ENCODE results near the gene PFDN6. TPM values are rescaled to one million over a fixed set of nuclear protein-coding genes. Genes with fewer than 3 reads are reported as not detected.
A peak's percentile ranks its signal among the peaks of the same experiment; 100 is the strongest.

The PFDN6 gene
- polyA plus RNA-seq, 1 of the 3 experiments (the other 2 are of a cell fraction), result 182 TPM

DNA sequence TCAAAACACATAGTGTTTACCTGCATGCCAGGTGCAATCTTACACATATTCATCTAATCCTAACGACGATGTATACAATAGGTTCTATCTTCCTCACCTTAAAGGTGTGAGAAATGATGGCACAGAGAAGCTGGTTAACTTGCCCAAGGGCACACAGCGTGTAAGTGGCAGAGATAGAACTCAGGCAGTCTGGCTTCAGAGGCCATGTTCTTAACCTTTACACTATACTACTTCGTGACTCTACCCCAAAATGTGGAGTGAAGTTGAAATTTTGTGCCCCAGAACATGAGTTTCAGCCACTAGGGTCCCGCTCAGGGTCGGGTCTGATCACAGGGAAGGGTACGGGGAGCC, 18.3 kb upstream of the PFDN6 start:
- no peak for TF ChIP-seq NFIC (IDR thresholded peaks at IDR 0.05; ENCODE audit: borderline replicate concordance)
- TF ChIP-seq, protein P1, sequence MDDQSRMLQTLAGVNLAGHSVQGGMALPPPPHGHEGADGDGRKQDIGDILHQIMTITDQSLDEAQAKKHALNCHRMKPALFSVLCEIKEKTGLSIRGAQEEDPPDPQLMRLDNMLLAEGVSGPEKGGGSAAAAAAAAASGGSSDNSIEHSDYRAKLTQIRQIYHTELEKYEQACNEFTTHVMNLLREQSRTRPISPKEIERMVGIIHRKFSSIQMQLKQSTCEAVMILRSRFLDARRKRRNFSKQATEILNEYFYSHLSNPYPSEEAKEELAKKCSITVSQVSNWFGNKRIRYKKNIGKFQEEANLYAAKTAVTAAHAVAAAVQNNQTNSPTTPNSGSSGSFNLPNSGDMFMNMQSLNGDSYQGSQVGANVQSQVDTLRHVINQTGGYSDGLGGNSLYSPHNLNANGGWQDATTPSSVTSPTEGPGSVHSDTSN (IDR thresholded peaks at IDR 0.05), result no peak
- TF ChIP-seq RFX5 (IDR thresholded peaks at IDR 0.05; ENCODE audit: low read length), result no peak
- no peak for TF ChIP-seq RXRA (IDR thresholded peaks at IDR 0.05; ENCODE audit: borderline replicate concordance, low read depth)
- TF ChIP-seq FOSL2 (IDR thresholded peaks at IDR 0.05; ENCODE audit: borderline replicate concordance, low read depth), result no peak
- peak; percentile 19 for TF ChIP-seq CHD2 (IDR thresholded peaks at IDR 0.05; ENCODE audit: low read length, partially characterized antibody)
- TF ChIP-seq MXI1 (IDR thresholded peaks at IDR 0.05; ENCODE audit: low read depth, low read length), result peak; percentile 35; the same call in 1 of the 2 replicates
- TF ChIP-seq, protein P2, sequence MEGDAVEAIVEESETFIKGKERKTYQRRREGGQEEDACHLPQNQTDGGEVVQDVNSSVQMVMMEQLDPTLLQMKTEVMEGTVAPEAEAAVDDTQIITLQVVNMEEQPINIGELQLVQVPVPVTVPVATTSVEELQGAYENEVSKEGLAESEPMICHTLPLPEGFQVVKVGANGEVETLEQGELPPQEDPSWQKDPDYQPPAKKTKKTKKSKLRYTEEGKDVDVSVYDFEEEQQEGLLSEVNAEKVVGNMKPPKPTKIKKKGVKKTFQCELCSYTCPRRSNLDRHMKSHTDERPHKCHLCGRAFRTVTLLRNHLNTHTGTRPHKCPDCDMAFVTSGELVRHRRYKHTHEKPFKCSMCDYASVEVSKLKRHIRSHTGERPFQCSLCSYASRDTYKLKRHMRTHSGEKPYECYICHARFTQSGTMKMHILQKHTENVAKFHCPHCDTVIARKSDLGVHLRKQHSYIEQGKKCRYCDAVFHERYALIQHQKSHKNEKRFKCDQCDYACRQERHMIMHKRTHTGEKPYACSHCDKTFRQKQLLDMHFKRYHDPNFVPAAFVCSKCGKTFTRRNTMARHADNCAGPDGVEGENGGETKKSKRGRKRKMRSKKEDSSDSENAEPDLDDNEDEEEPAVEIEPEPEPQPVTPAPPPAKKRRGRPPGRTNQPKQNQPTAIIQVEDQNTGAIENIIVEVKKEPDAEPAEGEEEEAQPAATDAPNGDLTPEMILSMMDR (IDR thresholded peaks at IDR 0.05), result no peak; the same call in 1 of the 2 replicates
- no peak for TF ChIP-seq EZH2phosphoT487 (IDR thresholded peaks at IDR 0.05; ENCODE audit: borderline replicate concordance, low read depth)
- TF ChIP-seq TCF12 (IDR thresholded peaks at IDR 0.05), result no peak
- 0 out of 2 replicates have a peak, but pooled peaks have one; percentile 38 for TF ChIP-seq RCOR1 (IDR thresholded peaks at IDR 0.05; ENCODE audit: low read length)
- peak overlapping the region; percentile 88 to 99 for H3K27ac ChIP-seq (ENCODE audit: low read depth in 2 of 2, low read length in 1 of 2)
- peaks cover 38% of the 10 kb centered on the region for H4K20me1 ChIP-seq (ENCODE audit: insufficient read depth)
- H3K9me3 ChIP-seq, result no peaks in the 10 kb centered on the region
- peak overlapping the region; percentile 94 for H3K4me2 ChIP-seq
- H3K4me3 ChIP-seq (ENCODE audit: low read depth in 2 of 2, low read length in 1 of 2), result peak overlapping the region; percentile 76 to 91
- peaks cover 63 to 65% of the 10 kb centered on the region in 2 experiments for H3K36me3 ChIP-seq (replicated peaks in 1 of 2; ENCODE audit: control insufficient read depth in 1 of 2, insufficient read depth in 2 of 2, low read length in 1 of 2)
- H3K9ac ChIP-seq, result peak overlapping the region; percentile 76
- ChIA-PET POLR2A (interaction anchor here (1.6 to 2.2 kb wide), 8 partner anchors 9 to 300 kb away, joined by 3 to 19 read pairs (median 10); partner anchors contain the start of genes PFDN6, RGL2, RING1 and WDR46), CTCF (interaction anchor here (1.0 to 3.5 kb wide), 7 partner anchors 8 to 283 kb away, joined by 3 to 18 read pairs (median 4); partner anchors contain the start of genes RGL2 and ZBTB22)
- peaks cover 39% of the 10 kb centered on the region for H3F3A ChIP-seq (replicated peaks; ENCODE audit: insufficient read depth)
- no peaks in the 10 kb centered on the region for H3K9me2 ChIP-seq
- peaks cover 63% of the 10 kb centered on the region for H3K79me2 ChIP-seq (ENCODE audit: insufficient read depth)
- peak overlapping the region; percentile 86 for H2AFZ ChIP-seq (ENCODE audit: low read depth)
- DNase-seq, result no peak
- no peaks in the 10 kb centered on the region for H3K27me3 ChIP-seq (ENCODE audit: insufficient read depth)
- H3K4me1 ChIP-seq (ENCODE audit: control insufficient read depth in 1 of 2, insufficient read depth in 2 of 2, low read depth in 1 of 2, low read length in 1 of 2), result peaks cover 25 to 35% of the 10 kb centered on the region in 2 experiments; a peak in 3 of 4 replicates
- 0% methylated on average over 4 of the region's 7 CpGs for WGBS (ENCODE audit: low lambda C conversion rate)

DNA sequence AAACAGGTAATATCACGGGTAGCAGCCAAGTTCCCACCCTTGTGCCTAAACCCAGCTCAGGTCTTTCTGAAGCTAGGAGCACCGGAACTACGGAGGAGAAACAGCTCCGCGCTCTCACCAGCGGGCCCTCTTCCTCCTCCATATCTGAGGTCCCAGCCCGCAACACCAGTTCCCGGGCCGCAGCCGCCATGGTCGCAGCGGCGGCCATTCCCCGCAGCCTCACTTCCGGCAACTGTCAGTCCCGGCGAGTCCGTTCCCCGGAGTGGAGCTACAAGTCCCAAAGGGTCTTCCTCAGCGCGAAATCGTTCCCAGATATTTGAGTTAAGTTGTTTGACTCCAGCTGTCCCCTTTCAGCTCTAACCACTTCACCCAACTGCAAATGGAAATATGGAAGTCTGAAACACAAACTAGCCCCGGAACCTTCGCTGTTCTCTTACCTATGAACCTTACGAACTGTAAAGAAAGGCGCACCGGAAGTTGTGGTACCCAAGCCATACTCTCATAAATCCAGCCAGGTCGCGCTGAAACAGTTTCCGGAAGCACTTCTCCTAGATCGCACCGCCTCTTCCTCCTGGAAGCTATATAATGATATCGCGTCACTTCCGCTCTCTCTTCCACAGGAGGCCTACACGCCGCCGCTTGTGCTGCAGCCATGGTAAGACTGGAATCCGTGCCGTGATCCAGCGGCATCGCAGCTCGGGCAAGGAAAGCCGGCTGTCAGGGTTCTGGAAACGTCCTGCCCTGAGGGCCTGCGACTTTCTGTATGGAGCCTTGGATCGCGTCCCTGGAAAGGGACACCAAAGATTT, 17.7 kb upstream of the PFDN6 start, which contains the start of the genes RPS18 and VPS52:
Gene RPS18, plus strand, starts transcription at position 608 of the 807 bp plus-strand sequence. Its CDS starts 45 bp downstream, at position 653.
Gene VPS52, minus strand, starts transcription at position 409 of the 807 bp plus-strand sequence. Its CDS starts 201 bp downstream, at position 208.
- peaks cover 43% of the 10 kb centered on the region for H4K20me1 ChIP-seq (ENCODE audit: insufficient read depth)
- H3F3A ChIP-seq (replicated peaks; ENCODE audit: insufficient read depth), result peaks cover 45% of the 10 kb centered on the region
- H3K9me2 ChIP-seq, result no peaks in the 10 kb centered on the region
- ChIA-PET POLR2A (interaction anchor here (0.9 to 2.2 kb wide), 15 partner anchors 9 to 300 kb away, joined by 3 to 19 read pairs (median 4); partner anchors contain the start of genes CUTA, PFDN6, RGL2 and RING1), CTCF (interaction anchor here (1.0 to 3.5 kb wide), 7 partner anchors 8 to 284 kb away, joined by 3 to 18 read pairs (median 4); partner anchors contain the start of genes RGL2 and ZBTB22)
- peak within 1 kb of the TSS; percentile 86 for H2AFZ ChIP-seq (ENCODE audit: low read depth)
- H3K4me3 ChIP-seq (ENCODE audit: low read depth in 2 of 2, low read length in 1 of 2), result peak within 1 kb of the TSS; percentile 76 to 91
- peak; percentile 89 for DNase-seq
- peak within 1 kb of the TSS; percentile 95 for H3K9ac ChIP-seq
- peaks cover 64% of the 10 kb centered on the region for H3K79me2 ChIP-seq (ENCODE audit: insufficient read depth)
- no peaks in the 10 kb centered on the region for H3K27me3 ChIP-seq (ENCODE audit: insufficient read depth)
- peak within 1 kb of the TSS; percentile 88 to 99 for H3K27ac ChIP-seq (ENCODE audit: low read depth in 2 of 2, low read length in 1 of 2)
- H3K36me3 ChIP-seq (replicated peaks in 1 of 2; ENCODE audit: control insufficient read depth in 1 of 2, insufficient read depth in 2 of 2, low read length in 1 of 2), result peaks cover 65 to 66% of the 10 kb centered on the region in 2 experiments
- no peaks in the 10 kb centered on the region for H3K9me3 ChIP-seq
- WGBS (ENCODE audit: low lambda C conversion rate), result under 1% methylated on average over 36 of the region's 48 CpGs
- H3K4me2 ChIP-seq, result peak within 1 kb of the TSS; percentile 94
- H3K4me1 ChIP-seq (ENCODE audit: control insufficient read depth in 1 of 2, insufficient read depth in 2 of 2, low read depth in 1 of 2, low read length in 1 of 2), result peaks cover 30 to 39% of the 10 kb centered on the region in 2 experiments; a peak in 3 of 4 replicates
- TF ChIP-seq SIN3A (IDR thresholded peaks at IDR 0.05; ENCODE audit: borderline replicate concordance, low read depth, low read length) (peak; percentile 90), ELF1 (IDR thresholded peaks at IDR 0.05) (peak; percentile 86; the same call in 1 of the 2 replicates), TCF12 (IDR thresholded peaks at IDR 0.05) (peak; percentile 46; the same call in 1 of the 2 replicates), GATA2 (CRISPR knock-in tag; IDR thresholded peaks at IDR 0.05) (peak; percentile 7)
- TF ChIP-seq, protein P3, sequence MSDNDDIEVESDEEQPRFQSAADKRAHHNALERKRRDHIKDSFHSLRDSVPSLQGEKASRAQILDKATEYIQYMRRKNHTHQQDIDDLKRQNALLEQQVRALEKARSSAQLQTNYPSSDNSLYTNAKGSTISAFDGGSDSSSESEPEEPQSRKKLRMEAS (IDR thresholded peaks at IDR 0.05; ENCODE audit: low read depth), result peak; percentile 98
- TF ChIP-seq, protein P4, sequence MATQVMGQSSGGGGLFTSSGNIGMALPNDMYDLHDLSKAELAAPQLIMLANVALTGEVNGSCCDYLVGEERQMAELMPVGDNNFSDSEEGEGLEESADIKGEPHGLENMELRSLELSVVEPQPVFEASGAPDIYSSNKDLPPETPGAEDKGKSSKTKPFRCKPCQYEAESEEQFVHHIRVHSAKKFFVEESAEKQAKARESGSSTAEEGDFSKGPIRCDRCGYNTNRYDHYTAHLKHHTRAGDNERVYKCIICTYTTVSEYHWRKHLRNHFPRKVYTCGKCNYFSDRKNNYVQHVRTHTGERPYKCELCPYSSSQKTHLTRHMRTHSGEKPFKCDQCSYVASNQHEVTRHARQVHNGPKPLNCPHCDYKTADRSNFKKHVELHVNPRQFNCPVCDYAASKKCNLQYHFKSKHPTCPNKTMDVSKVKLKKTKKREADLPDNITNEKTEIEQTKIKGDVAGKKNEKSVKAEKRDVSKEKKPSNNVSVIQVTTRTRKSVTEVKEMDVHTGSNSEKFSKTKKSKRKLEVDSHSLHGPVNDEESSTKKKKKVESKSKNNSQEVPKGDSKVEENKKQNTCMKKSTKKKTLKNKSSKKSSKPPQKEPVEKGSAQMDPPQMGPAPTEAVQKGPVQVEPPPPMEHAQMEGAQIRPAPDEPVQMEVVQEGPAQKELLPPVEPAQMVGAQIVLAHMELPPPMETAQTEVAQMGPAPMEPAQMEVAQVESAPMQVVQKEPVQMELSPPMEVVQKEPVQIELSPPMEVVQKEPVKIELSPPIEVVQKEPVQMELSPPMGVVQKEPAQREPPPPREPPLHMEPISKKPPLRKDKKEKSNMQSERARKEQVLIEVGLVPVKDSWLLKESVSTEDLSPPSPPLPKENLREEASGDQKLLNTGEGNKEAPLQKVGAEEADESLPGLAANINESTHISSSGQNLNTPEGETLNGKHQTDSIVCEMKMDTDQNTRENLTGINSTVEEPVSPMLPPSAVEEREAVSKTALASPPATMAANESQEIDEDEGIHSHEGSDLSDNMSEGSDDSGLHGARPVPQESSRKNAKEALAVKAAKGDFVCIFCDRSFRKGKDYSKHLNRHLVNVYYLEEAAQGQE (IDR thresholded peaks at IDR 0.05; ENCODE audit: low read depth, low read length), result peak; percentile 71; the same call in 1 of the 2 replicates
- TF ChIP-seq, protein P5, sequence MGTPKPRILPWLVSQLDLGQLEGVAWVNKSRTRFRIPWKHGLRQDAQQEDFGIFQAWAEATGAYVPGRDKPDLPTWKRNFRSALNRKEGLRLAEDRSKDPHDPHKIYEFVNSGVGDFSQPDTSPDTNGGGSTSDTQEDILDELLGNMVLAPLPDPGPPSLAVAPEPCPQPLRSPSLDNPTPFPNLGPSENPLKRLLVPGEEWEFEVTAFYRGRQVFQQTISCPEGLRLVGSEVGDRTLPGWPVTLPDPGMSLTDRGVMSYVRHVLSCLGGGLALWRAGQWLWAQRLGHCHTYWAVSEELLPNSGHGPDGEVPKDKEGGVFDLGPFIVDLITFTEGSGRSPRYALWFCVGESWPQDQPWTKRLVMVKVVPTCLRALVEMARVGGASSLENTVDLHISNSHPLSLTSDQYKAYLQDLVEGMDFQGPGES (IDR thresholded peaks at IDR 0.05; ENCODE audit: low read depth, low read length), result 0 out of 2 replicates have a peak, but pooled peaks have one; percentile 0

Measured in SK-N-SH (cell line).